Activated CD4-positive, CD25-positive, alpha-beta regulatory T cell treated with anti-CD3 and anti-CD28 coated beads, Interleukin-2, amount 50 U/mL, for 16 hours (primary cell): ENCODE data around the gene EPOP.

Source experiments
- DNase-seq: peaks from one replicate; pipeline ENCODE4 v3.0.0-alpha.2; 2020; ENCODE audit warnings: low read depth, low spot score

The EPOP gene

DNA sequence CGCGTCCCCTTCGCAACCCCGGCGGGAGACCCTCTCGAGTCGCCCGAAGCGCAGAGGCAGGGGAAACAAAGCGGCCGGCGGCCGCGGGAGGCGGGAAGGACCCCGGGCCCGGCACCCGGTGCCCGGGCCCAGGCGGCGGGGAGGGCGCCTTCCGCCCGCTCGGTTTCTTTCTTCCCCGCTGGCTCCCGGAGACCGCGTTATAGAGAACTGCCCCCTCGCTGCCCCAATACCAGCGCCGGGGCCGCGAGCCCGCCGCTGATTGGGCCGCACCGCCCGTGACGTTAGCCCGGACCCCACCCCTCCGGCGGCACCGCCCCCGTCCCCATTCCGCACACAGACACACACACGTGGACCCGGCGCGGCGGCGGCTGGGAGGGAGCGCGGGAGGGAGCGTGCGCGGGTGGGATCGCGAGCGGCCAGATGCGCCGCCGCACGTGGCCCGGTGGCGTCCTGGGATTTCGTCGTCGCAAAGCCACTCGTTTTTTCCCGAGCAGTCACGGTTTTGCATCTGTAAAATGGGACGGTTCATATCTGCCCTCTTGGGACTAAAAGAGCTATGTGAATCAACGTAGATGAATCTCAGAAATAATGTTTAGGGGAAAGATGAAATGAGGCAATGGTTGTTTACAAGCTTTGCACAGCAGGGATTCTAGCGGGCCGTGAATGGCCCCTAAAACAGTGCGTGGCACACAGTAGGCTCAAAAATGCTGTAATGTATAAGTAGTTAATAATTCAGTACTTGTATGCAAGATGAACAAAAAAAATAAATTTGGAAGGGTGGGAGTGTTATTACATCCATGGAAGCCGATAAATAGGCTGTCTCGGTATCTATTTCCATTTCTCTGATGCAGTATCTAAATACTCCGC, at the start of gene EPOP:
Gene EPOP (minus strand): TSS at position 209 of the 867 bp plus-strand sequence. CDS start 462 bp downstream, outside the sequence.
- peak; percentile 65 for DNase-seq

DNA sequence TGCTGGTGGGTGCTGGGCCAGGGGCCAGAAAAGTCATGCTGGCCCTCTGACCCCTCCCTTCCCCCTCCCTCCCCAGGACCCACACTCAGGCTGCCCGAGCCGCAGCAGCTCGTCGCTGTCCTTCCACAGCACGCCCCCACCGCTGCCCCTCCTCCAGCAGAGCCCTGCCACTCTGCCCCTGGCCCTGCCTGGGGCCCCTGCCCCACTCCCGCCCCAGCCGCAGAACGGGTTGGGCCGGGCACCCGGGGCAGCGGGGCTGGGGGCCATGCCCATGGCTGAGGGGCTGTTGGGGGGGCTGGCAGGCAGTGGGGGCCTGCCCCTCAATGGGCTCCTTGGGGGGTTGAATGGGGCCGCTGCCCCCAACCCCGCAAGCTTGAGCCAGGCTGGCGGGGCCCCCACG, 47.0 kb upstream of the EPOP start:
- no peak for DNase-seq

DNA sequence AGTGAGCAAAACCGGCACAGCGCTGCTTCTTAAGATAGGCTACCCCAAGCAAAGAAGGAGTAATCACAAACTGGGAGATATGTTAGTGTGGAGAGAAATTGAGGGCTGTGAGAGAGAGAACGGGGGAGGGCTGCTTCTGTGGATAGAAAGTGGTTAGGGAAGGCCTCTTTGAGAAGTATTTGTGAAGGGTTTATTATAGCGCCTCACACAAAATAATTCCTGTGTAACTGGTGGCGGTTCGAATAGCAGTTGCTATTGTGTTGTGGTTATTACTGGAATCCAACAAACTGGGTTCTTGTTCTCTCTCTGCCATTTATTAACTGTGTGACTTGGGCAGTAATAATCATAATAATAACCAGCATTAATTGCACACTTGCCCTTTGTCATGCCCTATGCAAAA, 46.2 kb upstream of the EPOP start:
- DNase-seq: no peak

DNA sequence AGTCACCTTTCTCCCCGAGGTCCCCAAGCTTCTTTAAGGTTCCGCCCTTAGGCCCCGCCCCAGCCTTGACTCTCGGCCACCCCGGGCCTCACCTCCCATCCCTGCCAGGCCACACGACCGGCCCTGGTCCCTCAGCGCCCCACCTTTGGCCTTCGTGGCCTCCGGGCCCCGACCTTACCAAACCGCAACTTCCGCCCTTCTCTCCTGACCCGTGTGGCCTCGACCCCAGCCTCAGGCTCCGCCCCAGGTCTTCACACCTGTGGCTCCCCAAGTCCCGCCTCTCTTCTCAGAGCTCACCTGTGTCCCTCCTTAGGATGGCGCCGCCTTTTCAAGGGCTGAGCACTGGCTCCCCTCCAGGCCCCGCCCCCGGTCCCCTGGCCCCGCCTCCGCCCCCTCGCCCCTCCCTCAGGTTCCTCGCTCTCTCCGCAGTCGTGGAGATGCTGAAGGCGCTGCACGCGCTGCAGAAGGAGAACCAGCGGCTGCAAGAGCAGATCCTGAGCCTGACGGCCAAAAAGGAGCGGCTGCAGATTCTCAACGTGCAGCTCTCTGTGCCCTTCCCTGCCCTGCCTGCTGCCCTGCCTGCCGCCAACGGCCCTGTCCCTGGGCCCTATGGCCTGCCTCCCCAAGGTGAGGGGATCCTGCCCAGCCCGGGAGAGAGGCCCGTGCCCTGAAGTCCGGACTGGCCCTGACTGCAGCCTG, 45.3 kb upstream of the EPOP start:
- no peak for DNase-seq

DNA sequence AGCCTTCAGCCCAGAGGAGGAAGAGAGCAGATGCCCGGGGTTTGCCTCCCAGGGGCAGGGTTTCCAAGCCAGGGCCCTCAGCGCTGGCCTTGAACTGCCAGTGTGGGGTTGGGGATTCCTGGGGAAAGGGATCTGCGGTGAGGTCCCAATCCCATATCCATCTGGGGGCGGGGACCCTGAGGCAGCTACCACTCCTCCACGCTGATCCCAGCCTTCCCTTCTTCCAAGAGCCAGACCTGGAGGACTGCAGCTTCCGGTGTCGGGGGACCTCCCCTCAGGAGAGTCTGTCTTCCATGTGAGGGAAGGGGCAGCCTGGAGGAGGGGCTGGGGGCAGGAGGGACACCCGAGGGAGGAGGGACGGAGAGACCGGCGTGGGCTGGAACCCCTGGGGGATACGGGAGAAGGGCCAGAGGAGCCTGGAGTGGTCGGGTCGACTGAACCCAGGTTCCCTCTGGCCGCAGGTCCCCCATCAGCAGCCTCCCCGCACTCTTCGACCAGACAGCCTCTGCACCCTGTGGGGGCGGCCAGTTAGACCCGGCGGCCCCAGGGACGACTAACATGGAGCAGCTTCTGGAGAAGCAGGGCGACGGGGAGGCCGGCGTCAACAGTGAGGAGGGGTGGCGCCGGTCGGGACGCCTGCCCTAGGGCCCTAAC, 44.7 kb upstream of the EPOP start:
- DNase-seq: no peak

DNA sequence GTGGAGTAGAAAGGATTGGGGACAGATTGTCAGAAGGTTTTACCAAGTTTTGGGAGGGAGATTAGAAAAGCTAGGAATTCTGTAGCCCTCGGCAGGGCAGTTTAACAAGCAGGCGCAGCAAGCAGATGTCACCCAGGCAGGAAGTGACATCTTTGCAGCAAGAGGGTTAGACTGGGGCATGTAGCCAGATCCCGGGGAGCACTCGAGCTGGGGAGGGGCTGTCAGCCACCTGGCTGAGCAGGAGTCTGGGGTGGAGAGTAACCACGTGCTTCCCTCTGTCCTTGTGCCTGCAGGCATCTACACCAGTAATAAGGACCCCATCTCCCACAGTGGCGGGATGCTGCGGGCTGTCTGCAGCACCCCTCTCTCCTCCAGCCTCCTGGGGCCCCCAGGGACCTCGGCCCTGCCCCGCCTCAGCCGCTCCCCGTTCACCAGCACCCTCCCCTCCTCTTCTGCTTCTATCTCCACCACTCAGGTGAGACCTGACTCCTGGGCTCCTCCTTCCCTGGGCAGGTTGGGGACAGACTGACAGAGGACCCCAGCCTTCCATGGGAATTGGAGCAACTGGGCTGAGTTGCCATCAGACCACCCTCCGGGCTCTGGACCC, 42.5 kb upstream of the EPOP start:
- no peak for DNase-seq

DNA sequence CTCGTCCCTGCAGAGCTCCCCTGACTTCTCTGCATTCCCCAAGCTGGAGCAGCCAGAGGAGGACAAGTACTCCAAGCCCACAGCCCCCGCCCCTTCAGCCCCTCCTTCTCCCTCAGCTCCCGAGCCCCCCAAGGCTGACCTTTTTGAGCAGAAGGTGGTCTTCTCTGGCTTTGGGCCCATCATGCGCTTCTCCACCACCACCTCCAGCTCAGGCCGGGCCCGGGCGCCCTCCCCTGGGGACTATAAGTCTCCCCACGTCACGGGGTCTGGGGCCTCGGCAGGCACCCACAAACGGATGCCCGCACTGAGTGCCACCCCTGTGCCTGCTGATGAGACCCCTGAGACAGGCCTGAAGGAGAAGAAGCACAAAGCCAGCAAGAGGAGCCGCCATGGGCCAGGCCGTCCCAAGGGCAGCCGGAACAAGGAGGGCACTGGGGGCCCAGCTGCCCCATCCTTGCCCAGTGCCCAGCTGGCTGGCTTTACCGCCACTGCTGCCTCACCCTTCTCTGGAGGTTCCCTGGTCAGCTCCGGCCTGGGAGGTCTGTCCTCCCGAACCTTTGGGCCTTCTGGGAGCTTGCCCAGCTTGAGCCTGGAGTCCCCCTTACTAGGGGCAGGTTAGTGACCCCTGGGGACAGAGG, 41.7 kb upstream of the EPOP start:
- DNase-seq: no peak

DNA sequence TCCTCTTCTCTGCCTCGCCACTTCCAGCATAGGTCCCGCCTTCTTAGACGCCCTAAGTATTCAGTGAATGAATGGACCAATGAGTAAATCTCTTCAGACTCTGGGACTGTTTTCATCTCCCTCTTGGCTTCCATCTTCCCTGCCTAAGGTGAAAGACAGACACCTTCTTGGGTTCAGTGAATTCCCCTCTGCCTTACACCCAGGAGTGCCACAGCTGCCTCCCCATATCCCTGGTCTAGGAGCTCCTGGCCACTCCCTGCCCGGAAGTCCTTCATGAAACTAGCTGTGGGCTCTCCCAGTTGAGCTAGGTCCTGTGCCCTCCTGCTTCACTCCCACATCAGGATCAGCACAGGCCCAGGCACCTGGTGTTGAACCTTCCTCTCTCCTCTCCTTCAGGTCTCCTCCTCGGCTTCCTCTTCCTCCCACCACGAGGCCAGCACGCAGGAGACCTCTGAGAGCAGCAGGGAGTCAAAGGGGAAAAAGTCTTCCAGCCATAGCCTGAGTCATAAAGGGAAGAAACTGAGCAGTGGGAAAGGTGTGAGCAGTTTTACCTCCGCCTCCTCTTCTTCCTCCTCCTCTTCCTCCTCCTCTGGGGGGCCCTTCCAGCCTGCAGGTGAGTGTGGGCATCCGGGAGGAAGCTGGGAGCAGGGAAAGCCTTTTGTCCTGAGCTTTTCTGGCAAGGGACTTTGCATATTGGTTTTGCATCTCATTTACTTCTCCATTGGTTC, 40.6 kb upstream of the EPOP start:
- no peak for DNase-seq

DNA sequence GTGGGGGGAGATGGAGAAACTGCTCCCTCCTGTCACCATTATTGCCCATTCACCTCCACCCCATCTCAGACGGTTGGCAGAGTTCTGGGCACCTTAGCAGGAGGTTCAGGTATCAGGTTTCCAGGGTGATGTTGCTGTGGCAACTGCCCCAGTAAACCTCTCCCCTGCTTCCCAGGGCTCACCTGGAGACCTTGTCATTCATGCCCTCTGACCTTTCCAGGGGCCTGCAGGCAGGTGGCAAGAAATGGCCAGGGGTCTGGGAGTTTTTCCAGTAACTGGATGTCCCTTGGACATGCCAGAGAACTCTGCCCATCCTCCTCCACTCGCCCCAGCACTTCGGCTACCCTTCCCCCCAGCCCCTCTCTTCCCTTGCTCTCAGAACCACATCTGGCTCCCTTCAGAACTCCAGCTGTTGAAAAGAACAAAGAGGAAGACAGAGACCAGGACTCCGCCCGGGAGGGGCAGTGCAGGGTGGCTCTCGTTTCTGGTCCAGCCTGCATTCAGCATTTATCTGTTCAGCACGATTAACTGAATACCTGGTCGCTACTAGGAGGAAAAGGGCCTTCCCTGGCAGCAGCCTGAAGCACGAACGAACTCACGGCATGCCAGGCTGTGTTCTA, 38.8 kb upstream of the EPOP start:
- DNase-seq: no peak

DNA sequence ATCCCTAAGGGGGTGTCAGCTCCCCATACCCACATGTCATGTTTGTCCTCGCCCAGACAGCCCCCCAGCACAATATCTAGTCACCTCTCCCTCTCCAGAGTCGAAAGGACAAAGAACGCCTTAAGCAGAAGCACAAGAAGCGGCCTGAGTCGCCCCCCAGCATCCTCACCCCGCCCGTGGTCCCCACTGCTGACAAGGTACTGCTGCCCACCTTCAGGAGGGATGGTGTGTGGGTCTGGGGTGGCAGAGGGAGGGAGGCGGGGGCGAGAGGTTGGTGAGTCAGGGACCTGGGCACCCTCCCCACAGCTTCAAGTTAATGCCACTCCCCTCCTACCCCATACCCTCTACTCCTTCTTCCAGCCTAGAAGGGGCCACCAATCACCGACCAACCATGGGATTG, 37.8 kb upstream of the EPOP start:
- DNase-seq: no peak

DNA sequence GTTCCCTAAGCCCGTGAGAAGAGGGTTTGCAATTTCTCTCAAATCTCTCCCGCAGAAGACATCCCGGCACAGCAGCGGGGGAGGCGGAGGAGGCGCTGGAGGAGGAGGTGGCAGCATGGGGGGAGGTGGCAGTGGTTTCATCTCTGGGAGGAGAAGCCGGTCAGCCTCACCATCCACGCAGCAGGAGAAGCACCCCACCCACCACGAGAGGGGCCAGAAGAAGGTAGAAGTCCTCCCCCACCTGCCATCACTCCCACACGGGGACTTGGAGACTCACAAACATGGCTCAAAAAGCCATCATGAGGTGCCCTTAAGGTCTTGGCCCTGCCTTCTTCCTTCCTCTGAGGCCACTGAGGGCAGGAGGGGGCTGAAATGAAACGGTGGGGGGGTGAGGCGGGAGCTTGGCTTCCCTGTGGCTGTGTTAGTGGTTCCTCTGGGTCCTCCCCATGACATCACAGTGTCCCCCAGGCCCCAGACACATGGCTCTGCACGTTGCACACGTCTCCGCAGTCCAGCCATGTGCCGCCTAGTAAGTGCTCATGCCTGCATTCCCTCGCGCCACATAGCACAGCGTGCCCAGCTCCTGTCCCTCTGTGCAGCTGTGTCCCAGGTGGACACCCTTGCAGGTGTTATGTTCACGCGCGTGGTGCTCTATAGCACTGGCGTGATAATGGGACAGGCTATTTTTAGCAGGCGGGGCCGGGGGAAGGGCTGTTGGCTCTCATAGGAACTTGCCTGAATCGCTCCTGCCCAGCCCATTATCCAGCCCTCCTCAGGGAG, 37.2 kb upstream of the EPOP start:
- no peak for DNase-seq

DNA sequence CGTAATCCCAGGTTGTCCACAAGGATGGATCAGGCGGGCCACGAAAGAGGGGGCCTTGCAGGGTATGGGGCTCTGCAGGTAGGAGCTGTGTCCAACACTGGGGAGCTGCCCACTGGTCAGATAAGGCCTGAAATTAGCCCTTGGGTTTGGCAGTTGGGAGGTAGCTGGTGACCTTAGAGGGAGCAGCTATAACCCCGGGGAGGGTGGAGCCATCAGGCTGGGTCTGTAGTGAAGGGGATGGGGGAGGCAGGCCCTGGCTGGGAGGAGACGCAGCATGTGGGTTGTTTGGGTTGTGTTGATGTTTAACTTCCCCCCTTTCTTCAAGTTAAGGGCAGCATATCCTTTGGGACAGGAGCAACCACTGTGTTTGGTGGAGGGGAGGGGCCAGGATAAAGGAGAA, 36.2 kb upstream of the EPOP start:
- DNase-seq: no peak

DNA sequence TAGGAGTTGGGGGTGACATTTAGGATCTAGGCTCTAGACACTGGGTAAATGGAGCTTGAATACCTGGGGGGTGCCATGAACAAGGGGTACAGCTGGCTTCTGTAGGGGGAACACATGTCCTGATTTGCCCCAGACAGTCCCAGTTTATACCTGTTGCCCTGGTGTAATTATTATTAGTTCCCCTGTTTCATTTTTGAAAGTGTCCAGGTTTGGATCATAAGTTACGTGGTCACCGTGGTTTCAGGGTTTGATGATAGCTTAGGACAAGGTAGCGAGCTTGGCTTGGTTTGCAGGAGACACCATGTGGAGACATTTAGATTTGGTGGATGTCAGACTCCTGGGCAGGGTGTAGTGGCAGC, 35.8 kb upstream of the EPOP start:
- no peak for DNase-seq

DNA sequence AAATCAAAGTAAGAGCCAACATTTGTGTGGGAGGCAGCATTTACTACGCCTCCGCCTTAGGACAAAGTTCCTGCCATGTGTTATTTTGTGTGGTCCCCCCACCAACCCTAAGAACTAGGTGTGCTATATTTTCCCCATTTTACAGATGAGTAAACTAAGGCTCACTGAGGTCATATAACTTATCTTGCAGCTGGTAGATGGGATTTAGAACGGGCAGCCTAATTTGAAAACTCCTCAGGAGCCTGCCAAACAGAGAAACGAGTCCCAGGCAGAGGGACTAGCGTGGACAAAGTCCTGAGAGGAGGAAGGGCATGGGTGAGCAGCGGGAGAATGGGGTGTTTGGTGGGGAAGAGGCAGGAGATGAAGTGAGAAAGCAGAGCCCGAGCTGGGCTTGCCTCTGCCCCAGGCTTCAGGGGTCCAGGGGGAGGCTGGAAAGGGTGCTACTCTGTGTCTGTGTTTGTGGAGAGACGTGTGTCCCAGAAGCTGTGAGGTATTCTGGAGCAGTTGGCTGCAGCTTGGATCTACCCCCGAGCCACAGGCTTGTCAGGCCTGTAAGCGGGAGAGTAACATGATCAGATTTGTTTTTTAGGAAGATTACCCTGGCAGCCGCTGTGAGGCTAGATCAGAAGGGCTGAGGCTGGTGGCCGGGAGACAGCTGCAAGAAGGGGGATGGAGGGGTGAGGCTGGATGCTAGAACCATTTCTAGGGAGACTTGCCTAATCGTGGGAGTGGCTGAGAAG, 35.3 kb upstream of the EPOP start:
- no peak for DNase-seq

DNA sequence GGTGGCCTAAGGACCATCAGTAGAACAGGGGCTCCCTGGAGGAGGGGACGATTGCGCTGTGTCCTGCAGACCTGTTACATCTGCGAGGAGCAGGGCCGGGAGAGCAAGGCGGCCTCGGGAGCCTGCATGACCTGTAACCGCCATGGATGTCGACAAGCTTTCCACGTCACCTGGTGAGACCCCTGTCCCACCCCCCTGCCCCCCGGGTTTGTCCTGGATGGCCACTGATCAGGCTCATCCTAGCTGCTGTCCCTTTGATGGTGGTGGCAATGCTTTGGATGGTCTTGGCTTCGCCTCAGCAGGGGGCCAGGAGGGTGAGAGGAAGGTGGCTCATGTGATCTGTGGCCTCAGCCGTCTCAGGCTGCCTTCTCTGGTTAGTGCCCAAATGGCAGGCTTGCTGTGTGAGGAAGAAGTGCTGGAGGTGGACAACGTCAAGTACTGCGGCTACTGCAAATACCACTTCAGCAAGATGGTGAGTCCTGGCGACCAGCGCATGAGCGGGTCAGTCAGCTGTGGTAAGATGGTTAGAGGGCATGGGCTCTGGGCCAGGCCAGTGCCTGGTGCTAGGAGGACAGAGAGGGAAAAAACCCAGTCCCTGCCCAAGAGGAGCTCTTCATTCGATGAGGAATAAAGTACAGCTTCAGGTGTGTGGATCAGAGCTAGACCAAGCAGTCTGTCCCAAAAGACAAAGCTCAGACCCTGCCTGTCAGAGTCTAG, 34.5 kb upstream of the EPOP start:
- DNase-seq: no peak

DNA sequence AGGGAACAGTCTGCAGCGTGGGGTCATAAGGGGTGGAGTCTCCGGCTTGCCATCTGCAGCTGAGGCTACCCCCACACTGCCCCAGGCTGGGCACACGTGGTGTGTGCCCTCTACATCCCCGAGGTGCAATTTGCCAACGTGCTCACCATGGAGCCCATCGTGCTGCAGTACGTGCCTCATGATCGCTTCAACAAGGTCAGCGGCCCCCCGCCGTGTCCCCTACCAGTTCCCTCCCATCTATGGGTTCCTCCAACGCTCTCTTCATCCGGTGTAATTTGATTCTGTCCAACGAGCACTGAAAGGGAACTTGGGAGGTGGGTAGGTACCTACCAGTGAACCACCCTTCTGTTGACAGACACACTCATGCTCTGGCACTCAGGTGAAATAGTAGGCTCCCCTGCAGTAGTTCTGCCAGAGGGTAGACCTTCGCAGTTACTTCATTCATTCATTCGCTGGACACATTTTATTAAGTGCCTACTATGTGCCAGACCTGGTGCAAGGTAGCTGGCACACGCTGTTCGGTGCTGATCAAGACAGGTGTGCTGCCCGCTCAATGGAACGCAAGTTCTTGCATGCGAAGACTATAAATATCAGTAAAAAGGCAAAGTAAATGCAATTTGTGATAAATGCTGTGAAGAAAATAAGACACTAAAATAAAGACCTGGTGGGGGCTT, 33.1 kb upstream of the EPOP start:
- no peak for DNase-seq

DNA sequence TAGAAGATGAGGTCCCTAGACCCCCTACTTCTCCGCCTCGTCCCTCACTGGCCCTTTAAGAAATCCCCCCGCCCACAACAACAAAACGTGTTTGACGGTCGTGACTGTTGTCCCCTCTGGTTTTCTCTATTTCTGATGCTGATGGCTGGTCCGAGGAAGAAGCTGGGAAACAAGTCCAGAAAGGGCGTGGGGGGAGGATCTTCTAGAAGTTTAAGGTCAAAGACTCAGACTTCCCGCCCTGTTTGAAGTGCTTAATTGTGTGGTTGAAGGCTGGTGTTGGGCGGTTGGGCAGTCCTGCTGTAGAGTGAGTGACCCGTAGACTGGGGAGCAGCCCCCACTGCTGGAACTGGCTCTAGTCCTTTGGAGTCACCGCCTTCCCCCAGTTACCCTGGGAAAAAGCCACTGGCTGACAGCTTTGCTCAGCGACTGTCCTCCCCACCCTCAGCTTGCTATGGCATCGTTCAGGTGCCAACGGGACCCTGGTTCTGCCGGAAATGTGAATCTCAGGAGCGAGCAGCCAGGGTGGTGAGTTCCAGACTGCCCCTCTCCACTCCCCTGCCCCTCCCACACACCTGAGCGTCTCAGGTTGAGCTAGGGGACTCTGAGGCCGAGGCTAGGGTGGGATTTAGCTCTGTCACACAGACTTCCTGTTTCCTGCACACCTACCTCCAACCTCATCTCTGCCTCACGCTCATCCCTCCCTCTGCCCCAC, 31.9 kb upstream of the EPOP start:
- no peak for DNase-seq
